IMR-90 (cell line): ENCODE data around the gene CCDC38. TPM values are rescaled to one million over a fixed set of nuclear protein-coding genes. Genes with fewer than 3 reads are reported as not detected.
A peak's percentile ranks its signal among the peaks of the same experiment; 100 is the strongest.

Experiments used
- ATAC-seq: fragments of 200-7000 bp; cut with Tn5 transposase; 2 replicates; pipeline ENCODE4 v1.9.1; 2020; ENCODE audit warnings: low read depth, mild to moderate bottlenecking, moderate library complexity
- Bru-seq: library from RNA; stranded (reverse); fragments of 400-500 nt; gene quantifications from one replicate; lab custom pipeline; 2021; lab: Mats Ljungman, UMichigan
- BruChase-seq, 2 experiments: library from RNA; stranded (reverse); fragments of 400-500 nt; gene quantifications; one replicate each; lab custom pipeline; 2021; lab: Mats Ljungman, UMichigan
- BruUV-seq: library from RNA; stranded (reverse); fragments of 400-500 nt; replicated peaks from 2 replicates; lab custom pipeline; 2021; lab: Mats Ljungman, UMichigan
- CTCF ChIA-PET: fragments of 300-600 bp; formaldehyde crosslinking; extraction: SDS; loops from one replicate; lab custom pipeline; 2021; ENCODE audit warnings: antibody characterized with exemption; lab: Yijun Ruan, JAX
- POLR2A ChIA-PET: fragments of 300-600 bp; sonication (Branson Sonifier 250); formaldehyde crosslinking; loops from one replicate; lab custom pipeline; 2022; ENCODE audit warnings: antibody characterized with exemption; ENCODE audit not compliant: unreplicated experiment; lab: Charles Lee
- DNase-seq: peaks from one replicate; pipeline ENCODE4 v3.0.0; 2013
- H2AFZ ChIP-seq: replicated peaks from 2 replicates; pipeline ENCODE3; 2013; ENCODE audit warnings: low read length, mild to moderate bottlenecking; ENCODE audit not compliant: poor library complexity
- H2AK5ac ChIP-seq: 2 replicates; pipeline ENCODE4 v1.6.1; 2013; ENCODE audit warnings: low read depth, low read length, inconsistent platforms
- H2AK9ac ChIP-seq: replicated peaks from 2 replicates; pipeline ENCODE3; 2013; ENCODE audit warnings: mild to moderate bottlenecking, low read depth, low read length, moderate library complexity; ENCODE audit not compliant: poor library complexity
- H2BK120ac ChIP-seq: 2 replicates; pipeline ENCODE4 v1.6.1; 2013; ENCODE audit warnings: low read depth, low read length, inconsistent platforms
- H2BK15ac ChIP-seq: 3 replicates; pipeline ENCODE4 v1.6.1; 2013; ENCODE audit warnings: low read depth, low read length, inconsistent platforms
- H2BK20ac ChIP-seq: 2 replicates; pipeline ENCODE4 v1.6.1; 2013; ENCODE audit warnings: low read depth, mild to moderate bottlenecking, inconsistent platforms, low read length, moderate library complexity
- H2BK5ac ChIP-seq: 2 replicates; pipeline ENCODE4 v1.6.1; 2013; ENCODE audit warnings: mild to moderate bottlenecking, low read depth, low read length, inconsistent platforms; ENCODE audit not compliant: poor library complexity, severe bottlenecking
- H3K14ac ChIP-seq: replicated peaks from 2 replicates; pipeline ENCODE4 v1.6.1; 2013; ENCODE audit warnings: low read depth, low read length, inconsistent platforms
- H3K18ac ChIP-seq: 2 replicates; pipeline ENCODE4 v1.6.1; 2013; ENCODE audit warnings: low read depth, low read length, control low read depth
- H3K23ac ChIP-seq: 2 replicates; pipeline ENCODE4 v1.6.1; 2013; ENCODE audit warnings: low read depth, low read length, inconsistent platforms
- H3K27ac ChIP-seq: 2 replicates; pipeline ENCODE4 v1.5.1; 2013; ENCODE audit warnings: mild to moderate bottlenecking, control low read depth, low read length; ENCODE audit not compliant: insufficient read depth
- H3K27me3 ChIP-seq: 2 replicates; pipeline ENCODE4 v1.6.1; 2013; ENCODE audit warnings: low read length; ENCODE audit not compliant: control insufficient read depth, insufficient read depth
- H3K36me3 ChIP-seq: 2 replicates; pipeline ENCODE4 v1.6.1; 2013; ENCODE audit warnings: low read length, mixed read lengths; ENCODE audit not compliant: control insufficient read depth, insufficient read depth
- H3K4ac ChIP-seq: 2 replicates; pipeline ENCODE4 v1.6.1; 2013; ENCODE audit warnings: low read depth, low read length, inconsistent platforms
- H3K4me1 ChIP-seq: 2 replicates; pipeline ENCODE4 v1.6.1; 2013; ENCODE audit warnings: low read length, mixed read lengths; ENCODE audit not compliant: control insufficient read depth, insufficient read depth
- H3K4me2 ChIP-seq: 2 replicates; pipeline ENCODE4 v1.6.1; 2013; ENCODE audit warnings: low read depth, mild to moderate bottlenecking, control low read depth, low read length, moderate library complexity
- H3K4me3 ChIP-seq: 2 replicates; pipeline ENCODE4 v1.5.1; 2013; ENCODE audit warnings: low read depth, mild to moderate bottlenecking, control low read depth, low read length, moderate library complexity; ENCODE audit not compliant: insufficient read depth
- H3K56ac ChIP-seq: 2 replicates; pipeline ENCODE4 v1.6.1; 2013; ENCODE audit warnings: low read length, inconsistent platforms; ENCODE audit not compliant: insufficient read depth; ENCODE audit errors: extremely low read depth
- H3K79me1 ChIP-seq, 2 experiments: 2 replicates each; pipeline ENCODE4 v1.6.1; 2013; ENCODE audit warnings: low read length in 2 of 2, inconsistent platforms in 1 of 2, low read depth in 1 of 2
- H3K9ac ChIP-seq: 2 replicates; pipeline ENCODE4 v1.6.1; 2013; ENCODE audit warnings: low read depth, low read length, control low read depth
- H3K9me1 ChIP-seq: 2 replicates; pipeline ENCODE4 v1.6.1; 2013; ENCODE audit warnings: low read length, inconsistent platforms; ENCODE audit not compliant: insufficient read depth
- H3K9me3 ChIP-seq: 2 replicates; pipeline ENCODE4 v1.6.1; 2013; ENCODE audit warnings: low read length; ENCODE audit not compliant: control insufficient read depth, insufficient read depth
- H4K20me1 ChIP-seq: 2 replicates; pipeline ENCODE4 v1.6.1; 2013; ENCODE audit warnings: low read length, inconsistent platforms; ENCODE audit not compliant: insufficient read depth
- H4K5ac ChIP-seq: 2 replicates; pipeline ENCODE4 v1.6.1; 2013; ENCODE audit warnings: mild to moderate bottlenecking, low read depth, low read length, control low read depth
- H4K8ac ChIP-seq, 2 experiments: 2 replicates each; pipeline ENCODE4 v1.6.1; 2013; ENCODE audit warnings: low read depth in 2 of 2, low read length in 2 of 2, control low read depth in 1 of 2, inconsistent platforms in 1 of 2
- H4K91ac ChIP-seq: 2 replicates; pipeline ENCODE4 v1.6.1; 2013; ENCODE audit warnings: low read depth, low read length, inconsistent platforms; ENCODE audit not compliant: insufficient read depth
- BHLHE40 ChIP-seq: fragments of 150-350 bp; IDR thresholded peaks from 2 replicates; pipeline ENCODE4 v1.6.1; 2016; ENCODE audit warnings: mild to moderate bottlenecking, low read depth, low read length
- CHD1 ChIP-seq: IDR thresholded peaks from 2 replicates; pipeline ENCODE4 v1.6.1; 2012; ENCODE audit warnings: low read depth, low read length, improper control_type of control experiment
- CTCF ChIP-seq: conservative IDR thresholded peaks from 2 replicates; pipeline ENCODE4 v1.5.1; 2012; ENCODE audit warnings: mild to moderate bottlenecking, low read depth, low read length, improper control_type of control experiment
- RFX5 ChIP-seq: IDR thresholded peaks from 2 replicates; pipeline ENCODE4 v1.8.0; 2012; ENCODE audit warnings: low read depth, mild to moderate bottlenecking, low read length, moderate library complexity
- USF2 ChIP-seq: fragments of 150-350 bp; IDR thresholded peaks from 2 replicates; pipeline ENCODE4 v1.6.1; 2017; ENCODE audit warnings: mild to moderate bottlenecking, antibody characterized with exemption, low read length, low read depth
- WGBS, 2 experiments: methylation state at CpG; one replicate each; pipeline versions ENCODE4 v1.1.5 to v1.1.7; 2013; ENCODE audit warnings: missing lambda C conversion rate in 2 of 2; ENCODE audit not compliant: insufficient read length in 1 of 2; ENCODE audit errors: extremely low coverage in 2 of 2; 5-methylcytosine and 5-hydroxymethylcytosine counted together
- dilution Hi-C: fragments of 300-500 bp; cut with HindIII; formaldehyde crosslinking; loops from one replicate; pipeline ENCODE4 v1.14.3; 2018; ENCODE audit warnings: low sequenced_read_pairs; ENCODE audit not compliant: unreplicated experiment
- in situ Hi-C: fragments of 300-500 bp; cut with MboI; formaldehyde crosslinking; loops from 3 replicates; pipeline ENCODE4 v1.14.3; 2019; ENCODE audit warnings: low sequenced_read_pairs, inconsistent platforms, mixed read lengths
- intact Hi-C: fragments of 100-400 bp; cut with micrococcal nuclease; formaldehyde crosslinking; loops from 2 replicates; pipeline ENCODE4 v1.10.0; 2022
- long read RNA-seq: library from polyadenylated mRNA; unstranded; transcript quantifications from one replicate; pipeline ENCODE4 v2.0.0, GENCODE V29; 2021; ENCODE audit not compliant: unreplicated experiment
- polyA plus RNA-seq, 3 experiments: library from polyadenylated mRNA; depleted of rRNA; stranded (reverse); fragments of >200 nt; gene quantifications; 2 replicates each; pipeline ENCODE4 v1.2.3, GENCODE V29; 2012; ENCODE audit warnings: low replicate concordance in 1 of 3
- total RNA-seq: library from RNA; depleted of rRNA; stranded (reverse); fragments of >200 nt; gene quantifications from 2 replicates; pipeline ENCODE4 v1.2.3, GENCODE V29; 2012; rRNA removed

The CCDC38 gene
- total RNA-seq (not detected in 2 replicates), polyA plus RNA-seq (2012; rRNA removed) (not detected in 2 replicates), Bru-seq, nascent RNA (percentile 3 among the genes with signal in this experiment), BruChase-seq, experiment 1, labeled RNA remaining after a 6-hour chase (percentile 4 among the genes with signal in this experiment), BruChase-seq, experiment 2, labeled RNA remaining after a 2-hour chase (percentile 7 among the genes with signal in this experiment)
- polyA plus RNA-seq (2012; cell fraction: cytosol; rRNA removed): not detected in 2 replicates
- polyA plus RNA-seq (2012; cell fraction: nucleus; rRNA removed; ENCODE audit: low replicate concordance): not detected in 2 replicates
- long read RNA-seq: 0 reads

- CTCF ChIA-PET: interaction anchor here (0.6 to 1.7 kb wide), 2 partner anchors 24 to 75 kb away, joined by 3 to 5 read pairs; no protein-coding TSS in a partner anchor
- 1% methylated on average over 13 of the region's 51 CpGs; no CpG with 5 or more reads in 1 of the 2 experiments for WGBS, 2 experiments
Observed at GRCh38 chr12:95942524-95943329, at the start of gene CCDC38. CCDC38 (minus strand) TSS chr12:95942614; CDS start chr12:95936509, 6,105 bp downstream.

More at GRCh38 chr12:95942524-95943329, at the start of gene CCDC38:
- Histone ChIP-seq H3K4me2 (peak within 1 kb of the TSS; percentile 99), H3K9ac (peak within 1 kb of the TSS; percentile 67), H3K9me1 (no peaks in the 10 kb centered on the region), H3K9me3 (no peaks in the 10 kb centered on the region), H3K4ac (peak within 1 kb of the TSS; percentile 36; the same call in 1 of the 2 replicates), H2BK120ac (no peak within 1 kb of the TSS; the same call in 1 of the 2 replicates), H2AK9ac (peak within 1 kb of the TSS; percentile 15), H3K14ac (0 out of 2 replicates have a peak within 1 kb of the TSS, but pooled peaks have one; percentile 19), H2BK20ac (no peak within 1 kb of the TSS), H2AK5ac (no peak within 1 kb of the TSS), H4K20me1 (no peaks in the 10 kb centered on the region), H2BK15ac (no peak within 1 kb of the TSS), H3K18ac (no peak within 1 kb of the TSS; the same call in 1 of the 2 replicates), H4K5ac (no peak within 1 kb of the TSS; the same call in 1 of the 2 replicates), H3K56ac (no peak within 1 kb of the TSS), H3K23ac (0 out of 2 replicates have a peak within 1 kb of the TSS, but pooled peaks have one; percentile 11), H3K27me3 (peaks cover 7% of the 10 kb centered on the region), H2AFZ (peak within 1 kb of the TSS; percentile 94), H4K8ac (peak within 1 kb of the TSS; percentile 9 to 87; a peak in 3 of 4 replicates), H3K27ac (no peak within 1 kb of the TSS; the same call in 1 of the 2 replicates), H4K91ac (peak within 1 kb of the TSS; percentile 58; the same call in 1 of the 2 replicates), H3K4me3 (peak within 1 kb of the TSS; percentile 97), H3K79me1 (no peaks in the 10 kb centered on the region), H3K36me3 (no peaks in the 10 kb centered on the region), H2BK5ac (no peak within 1 kb of the TSS), H3K4me1 (peaks cover 2% of the 10 kb centered on the region; the same call in 1 of the 2 replicates)
- ATAC-seq: peak; percentile 95
- BruUV-seq: no TSS peak
- peak; percentile 28 for DNase-seq
- dilution Hi-C loops (no loop called here), intact Hi-C loops (no loop called here), in situ Hi-C loops (no loop called here)
- TF ChIP-seq USF2: peak; percentile 77
- no peak for TF ChIP-seq CTCF
- TF ChIP-seq BHLHE40: no peak
- no peak for TF ChIP-seq CHD1
- no peak for TF ChIP-seq RFX5
- POLR2A ChIA-PET: no interaction called here
